IMR-90 (cell line): ENCODE data around the gene TOR4A. TPM values are rescaled to one million over a fixed set of nuclear protein-coding genes. Genes with fewer than 3 reads are reported as not detected.

ENCODE experiments used
- ATAC-seq: fragments of 200-7000 bp; cut with Tn5 transposase; 2 replicates; pipeline ENCODE4 v1.9.1; 2020; ENCODE audit warnings: low read depth, mild to moderate bottlenecking, moderate library complexity
- BruUV-seq: library from RNA; stranded (reverse); fragments of 400-500 nt; replicated peaks from 2 replicates; lab custom pipeline; 2021; lab: Mats Ljungman, UMichigan
- CTCF ChIA-PET: fragments of 300-600 bp; formaldehyde crosslinking; extraction: SDS; loops from one replicate; lab custom pipeline; 2021; ENCODE audit warnings: antibody characterized with exemption; lab: Yijun Ruan, JAX
- POLR2A ChIA-PET: fragments of 300-600 bp; sonication (Branson Sonifier 250); formaldehyde crosslinking; loops from one replicate; lab custom pipeline; 2022; ENCODE audit warnings: antibody characterized with exemption; ENCODE audit not compliant: unreplicated experiment; lab: Charles Lee
- DNase-seq: peaks from one replicate; pipeline ENCODE4 v3.0.0; 2013
- H2AFZ ChIP-seq: replicated peaks from 2 replicates; pipeline ENCODE3; 2013; ENCODE audit warnings: low read length, mild to moderate bottlenecking; ENCODE audit not compliant: poor library complexity
- H2AK5ac ChIP-seq: 2 replicates; pipeline ENCODE4 v1.6.1; 2013; ENCODE audit warnings: low read depth, low read length, inconsistent platforms
- H2AK9ac ChIP-seq: replicated peaks from 2 replicates; pipeline ENCODE3; 2013; ENCODE audit warnings: mild to moderate bottlenecking, low read depth, low read length, moderate library complexity; ENCODE audit not compliant: poor library complexity
- H2BK120ac ChIP-seq: 2 replicates; pipeline ENCODE4 v1.6.1; 2013; ENCODE audit warnings: low read depth, low read length, inconsistent platforms
- H2BK15ac ChIP-seq: 3 replicates; pipeline ENCODE4 v1.6.1; 2013; ENCODE audit warnings: low read depth, low read length, inconsistent platforms
- H2BK20ac ChIP-seq: 2 replicates; pipeline ENCODE4 v1.6.1; 2013; ENCODE audit warnings: low read depth, mild to moderate bottlenecking, inconsistent platforms, low read length, moderate library complexity
- H2BK5ac ChIP-seq: 2 replicates; pipeline ENCODE4 v1.6.1; 2013; ENCODE audit warnings: mild to moderate bottlenecking, low read depth, low read length, inconsistent platforms; ENCODE audit not compliant: poor library complexity, severe bottlenecking
- H3K14ac ChIP-seq: replicated peaks from 2 replicates; pipeline ENCODE4 v1.6.1; 2013; ENCODE audit warnings: low read depth, low read length, inconsistent platforms
- H3K18ac ChIP-seq: 2 replicates; pipeline ENCODE4 v1.6.1; 2013; ENCODE audit warnings: low read depth, low read length, control low read depth
- H3K23ac ChIP-seq: 2 replicates; pipeline ENCODE4 v1.6.1; 2013; ENCODE audit warnings: low read depth, low read length, inconsistent platforms
- H3K27ac ChIP-seq: 2 replicates; pipeline ENCODE4 v1.5.1; 2013; ENCODE audit warnings: mild to moderate bottlenecking, control low read depth, low read length; ENCODE audit not compliant: insufficient read depth
- H3K27me3 ChIP-seq: 2 replicates; pipeline ENCODE4 v1.6.1; 2013; ENCODE audit warnings: low read length; ENCODE audit not compliant: control insufficient read depth, insufficient read depth
- H3K36me3 ChIP-seq: 2 replicates; pipeline ENCODE4 v1.6.1; 2013; ENCODE audit warnings: low read length, mixed read lengths; ENCODE audit not compliant: control insufficient read depth, insufficient read depth
- H3K4ac ChIP-seq: 2 replicates; pipeline ENCODE4 v1.6.1; 2013; ENCODE audit warnings: low read depth, low read length, inconsistent platforms
- H3K4me1 ChIP-seq: 2 replicates; pipeline ENCODE4 v1.6.1; 2013; ENCODE audit warnings: low read length, mixed read lengths; ENCODE audit not compliant: control insufficient read depth, insufficient read depth
- H3K4me2 ChIP-seq: 2 replicates; pipeline ENCODE4 v1.6.1; 2013; ENCODE audit warnings: low read depth, mild to moderate bottlenecking, control low read depth, low read length, moderate library complexity
- H3K4me3 ChIP-seq: 2 replicates; pipeline ENCODE4 v1.5.1; 2013; ENCODE audit warnings: low read depth, mild to moderate bottlenecking, control low read depth, low read length, moderate library complexity; ENCODE audit not compliant: insufficient read depth
- H3K56ac ChIP-seq: 2 replicates; pipeline ENCODE4 v1.6.1; 2013; ENCODE audit warnings: low read length, inconsistent platforms; ENCODE audit not compliant: insufficient read depth; ENCODE audit errors: extremely low read depth
- H3K79me1 ChIP-seq, 2 experiments: 2 replicates each; pipeline ENCODE4 v1.6.1; 2013; ENCODE audit warnings: low read length in 2 of 2, inconsistent platforms in 1 of 2, low read depth in 1 of 2
- H3K9ac ChIP-seq: 2 replicates; pipeline ENCODE4 v1.6.1; 2013; ENCODE audit warnings: low read depth, low read length, control low read depth
- H3K9me1 ChIP-seq: 2 replicates; pipeline ENCODE4 v1.6.1; 2013; ENCODE audit warnings: low read length, inconsistent platforms; ENCODE audit not compliant: insufficient read depth
- H3K9me3 ChIP-seq: 2 replicates; pipeline ENCODE4 v1.6.1; 2013; ENCODE audit warnings: low read length; ENCODE audit not compliant: control insufficient read depth, insufficient read depth
- H4K20me1 ChIP-seq: 2 replicates; pipeline ENCODE4 v1.6.1; 2013; ENCODE audit warnings: low read length, inconsistent platforms; ENCODE audit not compliant: insufficient read depth
- H4K5ac ChIP-seq: 2 replicates; pipeline ENCODE4 v1.6.1; 2013; ENCODE audit warnings: mild to moderate bottlenecking, low read depth, low read length, control low read depth
- H4K8ac ChIP-seq, 2 experiments: 2 replicates each; pipeline ENCODE4 v1.6.1; 2013; ENCODE audit warnings: low read depth in 2 of 2, low read length in 2 of 2, control low read depth in 1 of 2, inconsistent platforms in 1 of 2
- H4K91ac ChIP-seq: 2 replicates; pipeline ENCODE4 v1.6.1; 2013; ENCODE audit warnings: low read depth, low read length, inconsistent platforms; ENCODE audit not compliant: insufficient read depth
- CEBPB ChIP-seq: IDR thresholded peaks from 2 replicates; pipeline ENCODE4 v1.6.1; 2012; ENCODE audit warnings: low read depth, low read length, improper control_type of control experiment
- CHD1 ChIP-seq: IDR thresholded peaks from 2 replicates; pipeline ENCODE4 v1.6.1; 2012; ENCODE audit warnings: low read depth, low read length, improper control_type of control experiment
- MAFK ChIP-seq: IDR thresholded peaks from 2 replicates; pipeline ENCODE4 v1.6.1; 2012; ENCODE audit warnings: low read depth, low read length, improper control_type of control experiment
- MAZ ChIP-seq: IDR thresholded peaks from 2 replicates; pipeline ENCODE4 v1.6.1; 2012; ENCODE audit warnings: low read depth, mild to moderate bottlenecking, low read length, improper control_type of control experiment, moderate library complexity, borderline replicate concordance
- NFE2L2 ChIP-seq: fragments of 150-350 bp; IDR thresholded peaks from 2 replicates; pipeline ENCODE4 v1.6.1; 2016; ENCODE audit warnings: low read depth, mild to moderate bottlenecking, low read length
- RAD21 ChIP-seq: IDR thresholded peaks from 2 replicates; pipeline ENCODE4 v1.6.1; 2012; ENCODE audit warnings: low read length, improper control_type of control experiment
- RCOR1 ChIP-seq: IDR thresholded peaks from 2 replicates; pipeline ENCODE4 v1.6.1; 2012; ENCODE audit warnings: mild to moderate bottlenecking, low read length, improper control_type of control experiment; ENCODE audit not compliant: insufficient replicate concordance
- RFX5 ChIP-seq: IDR thresholded peaks from 2 replicates; pipeline ENCODE4 v1.8.0; 2012; ENCODE audit warnings: low read depth, mild to moderate bottlenecking, low read length, moderate library complexity
- SMC3 ChIP-seq: fragments of 150-350 bp; IDR thresholded peaks from 2 replicates; pipeline ENCODE4 v1.6.1; 2016; ENCODE audit warnings: low read depth, mild to moderate bottlenecking, antibody characterized with exemption, low read length, moderate library complexity
- WGBS, 2 experiments: methylation state at CpG; one replicate each; pipeline versions ENCODE4 v1.1.5 to v1.1.7; 2013; ENCODE audit warnings: missing lambda C conversion rate in 2 of 2; ENCODE audit not compliant: insufficient read length in 1 of 2; ENCODE audit errors: extremely low coverage in 2 of 2; 5-methylcytosine and 5-hydroxymethylcytosine counted together
- dilution Hi-C: fragments of 300-500 bp; cut with HindIII; formaldehyde crosslinking; loops from one replicate; pipeline ENCODE4 v1.14.3; 2018; ENCODE audit warnings: low sequenced_read_pairs; ENCODE audit not compliant: unreplicated experiment
- in situ Hi-C: fragments of 300-500 bp; cut with MboI; formaldehyde crosslinking; loops from 3 replicates; pipeline ENCODE4 v1.14.3; 2019; ENCODE audit warnings: low sequenced_read_pairs, inconsistent platforms, mixed read lengths
- intact Hi-C: fragments of 100-400 bp; cut with micrococcal nuclease; formaldehyde crosslinking; loops from 2 replicates; pipeline ENCODE4 v1.10.0; 2022
- polyA plus RNA-seq, 3 experiments: library from polyadenylated mRNA; depleted of rRNA; stranded (reverse); fragments of >200 nt; gene quantifications; 2 replicates each; pipeline ENCODE4 v1.2.3, GENCODE V29; 2012; ENCODE audit warnings: low replicate concordance in 1 of 3
- total RNA-seq: library from RNA; depleted of rRNA; stranded (reverse); fragments of >200 nt; gene quantifications from 2 replicates; pipeline ENCODE4 v1.2.3, GENCODE V29; 2012
- TF ChIP-seq, protein P1 (sequence below): conservative IDR thresholded peaks from 2 replicates; pipeline ENCODE4 v1.5.1; 2012; ENCODE audit warnings: mild to moderate bottlenecking, low read depth, low read length, improper control_type of control experiment
- TF ChIP-seq, protein P2 (sequence below): fragments of 150-350 bp; IDR thresholded peaks from 2 replicates; pipeline ENCODE4 v1.6.1; 2017; ENCODE audit warnings: mild to moderate bottlenecking, antibody characterized with exemption, low read length, low read depth

Gene TOR4A
- total and polyA plus RNA-seq, 2 of the 4 experiments (the other 2 are of a cell fraction): 9.7 to 22.9 TPM

DNA sequence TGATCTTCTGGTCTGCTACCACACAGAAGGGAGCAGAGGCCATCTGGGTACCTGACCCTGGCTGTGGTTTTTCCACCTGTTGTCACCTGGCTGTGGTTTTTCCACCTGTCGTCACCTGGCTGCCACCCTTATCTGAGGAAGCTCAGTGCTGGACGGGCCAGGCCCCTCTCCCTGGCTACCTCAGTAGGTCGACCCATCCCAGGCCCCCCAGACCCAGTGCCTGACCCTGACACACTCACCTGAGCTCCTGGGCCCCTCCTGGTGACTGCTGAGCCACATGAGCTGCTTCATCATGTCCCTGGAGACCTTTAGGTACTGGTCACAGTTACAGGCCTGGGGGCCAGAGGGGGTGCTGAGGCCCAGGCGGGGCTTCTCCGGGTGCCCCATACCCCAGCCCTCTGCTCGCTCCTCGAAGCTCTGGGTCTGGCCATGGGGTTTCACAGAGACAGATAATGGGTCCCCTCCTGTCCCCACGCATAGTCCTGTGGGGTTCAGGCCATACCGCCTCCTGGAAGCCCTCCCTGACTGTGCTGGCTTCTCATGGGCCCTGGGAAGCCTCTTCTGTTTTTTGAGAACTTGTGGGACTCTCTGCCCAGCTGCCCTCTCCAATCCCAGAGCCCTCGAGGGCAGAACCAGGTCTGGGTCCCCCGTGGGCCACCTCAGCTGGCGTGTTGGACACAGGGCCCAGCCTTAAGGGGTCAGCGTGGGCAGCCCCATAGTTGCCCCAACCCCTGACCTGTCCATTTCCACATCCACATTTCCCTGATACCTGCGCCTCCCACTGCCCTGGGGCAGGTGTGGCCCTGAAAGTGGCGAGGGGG is 32.1 kb downstream of the TOR4A start:
- Histone ChIP-seq H3K9ac (no peak overlapping the region), H3K36me3 (no peaks in the 10 kb centered on the region), H2AK5ac (no peak overlapping the region), H3K18ac (no peak overlapping the region), H4K8ac (no peak overlapping the region), H3K4me1 (no peaks in the 10 kb centered on the region; the same call in 1 of the 2 replicates), H4K5ac (no peak overlapping the region), H2BK20ac (no peak overlapping the region), H3K27ac (no peak overlapping the region), H3K23ac (no peak overlapping the region), H2AFZ (no peak overlapping the region), H3K4me2 (no peak overlapping the region), H2BK5ac (no peak overlapping the region), H2BK15ac (no peak overlapping the region), H2BK120ac (no peak overlapping the region), H4K91ac (no peak overlapping the region), H3K79me1 (no peaks in the 10 kb centered on the region), H3K9me3 (no peaks in the 10 kb centered on the region), H4K20me1 (no peaks in the 10 kb centered on the region), H3K4me3 (no peak overlapping the region), H3K4ac (no peak overlapping the region), H3K14ac (no peak overlapping the region), H3K56ac (no peak overlapping the region), H2AK9ac (no peak overlapping the region), H3K27me3 (peaks cover 6% of the 10 kb centered on the region; the same call in 1 of the 2 replicates), H3K9me1 (no peaks in the 10 kb centered on the region)
- dilution Hi-C loops: no loop called here
- intact Hi-C loops: no loop called here
- ChIA-PET POLR2A (no interaction called here), CTCF (no interaction called here)
- 88% methylated on average over 6 of the region's 15 CpGs; no CpG with 5 or more reads in 1 of the 2 experiments for WGBS, 2 experiments
- DNase-seq: no peak
- TF ChIP-seq SMC3 (no peak), CHD1 (no peak), RAD21 (no peak), RCOR1 (no peak), CEBPB (no peak), MAFK (no peak), RFX5 (no peak), NFE2L2 (no peak), MAZ (no peak)
- TF ChIP-seq, protein P1, sequence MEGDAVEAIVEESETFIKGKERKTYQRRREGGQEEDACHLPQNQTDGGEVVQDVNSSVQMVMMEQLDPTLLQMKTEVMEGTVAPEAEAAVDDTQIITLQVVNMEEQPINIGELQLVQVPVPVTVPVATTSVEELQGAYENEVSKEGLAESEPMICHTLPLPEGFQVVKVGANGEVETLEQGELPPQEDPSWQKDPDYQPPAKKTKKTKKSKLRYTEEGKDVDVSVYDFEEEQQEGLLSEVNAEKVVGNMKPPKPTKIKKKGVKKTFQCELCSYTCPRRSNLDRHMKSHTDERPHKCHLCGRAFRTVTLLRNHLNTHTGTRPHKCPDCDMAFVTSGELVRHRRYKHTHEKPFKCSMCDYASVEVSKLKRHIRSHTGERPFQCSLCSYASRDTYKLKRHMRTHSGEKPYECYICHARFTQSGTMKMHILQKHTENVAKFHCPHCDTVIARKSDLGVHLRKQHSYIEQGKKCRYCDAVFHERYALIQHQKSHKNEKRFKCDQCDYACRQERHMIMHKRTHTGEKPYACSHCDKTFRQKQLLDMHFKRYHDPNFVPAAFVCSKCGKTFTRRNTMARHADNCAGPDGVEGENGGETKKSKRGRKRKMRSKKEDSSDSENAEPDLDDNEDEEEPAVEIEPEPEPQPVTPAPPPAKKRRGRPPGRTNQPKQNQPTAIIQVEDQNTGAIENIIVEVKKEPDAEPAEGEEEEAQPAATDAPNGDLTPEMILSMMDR: no peak
- TF ChIP-seq, protein P2, sequence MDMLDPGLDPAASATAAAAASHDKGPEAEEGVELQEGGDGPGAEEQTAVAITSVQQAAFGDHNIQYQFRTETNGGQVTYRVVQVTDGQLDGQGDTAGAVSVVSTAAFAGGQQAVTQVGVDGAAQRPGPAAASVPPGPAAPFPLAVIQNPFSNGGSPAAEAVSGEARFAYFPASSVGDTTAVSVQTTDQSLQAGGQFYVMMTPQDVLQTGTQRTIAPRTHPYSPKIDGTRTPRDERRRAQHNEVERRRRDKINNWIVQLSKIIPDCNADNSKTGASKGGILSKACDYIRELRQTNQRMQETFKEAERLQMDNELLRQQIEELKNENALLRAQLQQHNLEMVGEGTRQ: no peak
- no peak for ATAC-seq
- in situ Hi-C loops: no loop called here
- BruUV-seq: no TSS peak
